ENCODE results near the gene EXOG.

The EXOG gene

DNA sequence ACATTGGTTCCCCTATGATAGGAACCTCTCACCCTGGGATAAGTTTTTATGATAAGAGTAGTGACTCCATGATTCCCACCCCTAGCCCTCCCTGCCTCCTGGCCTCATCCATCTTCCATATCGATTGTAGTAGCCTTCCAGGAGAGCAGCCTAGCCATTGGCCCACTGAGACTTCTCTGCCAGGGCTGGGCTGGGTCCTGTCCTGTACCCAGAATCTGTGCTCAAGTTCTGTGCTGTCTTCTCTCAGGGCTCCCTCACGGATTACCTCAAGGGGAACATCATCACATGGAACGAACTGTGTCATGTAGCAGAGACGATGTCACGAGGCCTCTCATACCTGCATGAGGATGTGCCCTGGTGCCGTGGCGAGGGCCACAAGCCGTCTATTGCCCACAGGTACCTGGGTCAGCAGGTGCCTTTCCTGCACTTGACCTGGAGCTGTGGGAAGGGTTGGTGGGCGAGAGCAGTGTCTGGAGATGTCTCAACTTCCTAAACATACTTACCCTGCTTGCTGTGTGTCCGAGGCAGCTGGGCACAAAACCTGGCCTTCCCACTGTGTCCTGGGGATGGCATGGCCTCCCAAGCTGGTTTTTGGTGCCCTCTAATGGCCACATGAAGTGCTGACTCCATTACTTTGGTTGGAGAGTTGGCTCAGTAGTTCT lies 16.6 kb upstream of the EXOG start:
- Histone ChIP-seq H3K4me2 (ENCODE audit: low read length) (no peak overlapping the region), H3K4me1 (ENCODE audit: control insufficient read depth, low read length) (no peaks in the 10 kb centered on the region), H3K9me2 (replicated peaks; ENCODE audit: control insufficient read depth, low read length) (no peaks in the 10 kb centered on the region), H3F3A (ENCODE audit: control insufficient read depth, insufficient read depth) (no peaks in the 10 kb centered on the region), H3K27ac (ENCODE audit: low read depth, low read length) (no peak overlapping the region), H3K9me3 (ENCODE audit: control insufficient read depth, insufficient read depth, low read length) (no peaks in the 10 kb centered on the region), H3K79me2 (ENCODE audit: control insufficient read depth, low read length) (peaks cover 8% of the 10 kb centered on the region), H4K20me1 (ENCODE audit: control insufficient read depth, insufficient read depth, low read depth, low read length) (no peaks in the 10 kb centered on the region), H3K4me3 (ENCODE audit: low read length) (no peak overlapping the region), H3K36me3 (ENCODE audit: control insufficient read depth, low read length) (peaks cover 34% of the 10 kb centered on the region), H3K27me3 (ENCODE audit: control insufficient read depth, low read length) (no peaks in the 10 kb centered on the region)
- TF ChIP-seq, protein P1, sequence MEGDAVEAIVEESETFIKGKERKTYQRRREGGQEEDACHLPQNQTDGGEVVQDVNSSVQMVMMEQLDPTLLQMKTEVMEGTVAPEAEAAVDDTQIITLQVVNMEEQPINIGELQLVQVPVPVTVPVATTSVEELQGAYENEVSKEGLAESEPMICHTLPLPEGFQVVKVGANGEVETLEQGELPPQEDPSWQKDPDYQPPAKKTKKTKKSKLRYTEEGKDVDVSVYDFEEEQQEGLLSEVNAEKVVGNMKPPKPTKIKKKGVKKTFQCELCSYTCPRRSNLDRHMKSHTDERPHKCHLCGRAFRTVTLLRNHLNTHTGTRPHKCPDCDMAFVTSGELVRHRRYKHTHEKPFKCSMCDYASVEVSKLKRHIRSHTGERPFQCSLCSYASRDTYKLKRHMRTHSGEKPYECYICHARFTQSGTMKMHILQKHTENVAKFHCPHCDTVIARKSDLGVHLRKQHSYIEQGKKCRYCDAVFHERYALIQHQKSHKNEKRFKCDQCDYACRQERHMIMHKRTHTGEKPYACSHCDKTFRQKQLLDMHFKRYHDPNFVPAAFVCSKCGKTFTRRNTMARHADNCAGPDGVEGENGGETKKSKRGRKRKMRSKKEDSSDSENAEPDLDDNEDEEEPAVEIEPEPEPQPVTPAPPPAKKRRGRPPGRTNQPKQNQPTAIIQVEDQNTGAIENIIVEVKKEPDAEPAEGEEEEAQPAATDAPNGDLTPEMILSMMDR (IDR thresholded peaks at IDR 0.05; ENCODE audit: low read depth, low read length, poor library complexity, severe bottlenecking) = peak; percentile 91
- no peak for TF ChIP-seq EZH2phosphoT487 (IDR thresholded peaks at IDR 0.05; ENCODE audit: borderline replicate concordance, low read length)

DNA sequence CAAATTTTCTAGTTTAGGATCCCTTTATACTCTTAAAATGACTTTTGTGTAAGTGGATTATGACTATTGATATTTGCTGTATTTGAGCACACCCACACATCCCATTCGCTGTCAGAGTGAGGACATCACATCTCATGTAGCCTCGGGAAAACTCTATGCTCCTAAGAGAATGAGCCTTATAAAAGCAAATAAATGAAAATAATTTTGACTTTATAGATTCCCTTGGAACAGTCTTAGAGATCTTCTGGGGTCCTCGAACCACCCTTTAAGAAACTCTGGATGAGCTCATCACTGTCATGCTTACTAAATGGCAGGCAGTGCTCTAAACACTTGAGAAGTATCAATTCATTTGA lies 16.1 kb upstream of the EXOG start:
- Histone ChIP-seq H3K9me3 (ENCODE audit: control insufficient read depth, insufficient read depth, low read length) (no peaks in the 10 kb centered on the region), H3F3A (ENCODE audit: control insufficient read depth, insufficient read depth) (no peaks in the 10 kb centered on the region), H3K27ac (ENCODE audit: low read depth, low read length) (no peak overlapping the region), H4K20me1 (ENCODE audit: control insufficient read depth, insufficient read depth, low read depth, low read length) (no peaks in the 10 kb centered on the region), H3K79me2 (ENCODE audit: control insufficient read depth, low read length) (peaks cover 7% of the 10 kb centered on the region; the same call in 1 of the 2 replicates), H3K4me2 (ENCODE audit: low read length) (no peak overlapping the region), H3K4me1 (ENCODE audit: control insufficient read depth, low read length) (no peaks in the 10 kb centered on the region), H3K27me3 (ENCODE audit: control insufficient read depth, low read length) (no peaks in the 10 kb centered on the region), H3K9me2 (replicated peaks; ENCODE audit: control insufficient read depth, low read length) (no peaks in the 10 kb centered on the region), H3K36me3 (ENCODE audit: control insufficient read depth, low read length) (peaks cover 34% of the 10 kb centered on the region), H3K4me3 (ENCODE audit: low read length) (no peak overlapping the region)
- TF ChIP-seq, protein P1 (IDR thresholded peaks at IDR 0.05; ENCODE audit: low read depth, low read length, poor library complexity, severe bottlenecking) = peak; percentile 19
- no peak for TF ChIP-seq EZH2phosphoT487 (IDR thresholded peaks at IDR 0.05; ENCODE audit: borderline replicate concordance, low read length)

DNA sequence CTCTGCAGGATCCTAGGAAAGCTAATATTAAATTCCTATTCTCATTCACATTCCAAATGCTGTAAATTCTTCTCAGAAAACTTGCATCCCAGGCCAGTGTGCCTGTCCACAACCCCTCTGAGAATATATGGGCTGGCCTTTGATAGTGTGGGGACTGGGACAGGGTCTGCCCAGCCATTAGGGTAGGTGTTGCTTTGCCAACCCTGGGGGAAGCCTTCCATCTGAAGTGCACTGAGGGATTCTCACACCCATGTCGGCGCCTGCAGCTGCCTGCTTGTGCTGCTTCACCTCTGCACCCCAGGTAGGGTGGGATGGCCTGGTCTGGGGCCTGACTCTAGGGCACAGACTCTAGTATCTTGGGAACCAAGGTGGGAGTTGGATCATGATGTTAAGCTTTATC lies 15.2 kb upstream of the EXOG start:
- Histone ChIP-seq H3K9me3 (ENCODE audit: control insufficient read depth, insufficient read depth, low read length) (no peaks in the 10 kb centered on the region), H3K27me3 (ENCODE audit: control insufficient read depth, low read length) (no peaks in the 10 kb centered on the region), H3K36me3 (ENCODE audit: control insufficient read depth, low read length) (peaks cover 34% of the 10 kb centered on the region), H3K9me2 (replicated peaks; ENCODE audit: control insufficient read depth, low read length) (no peaks in the 10 kb centered on the region), H3K4me2 (ENCODE audit: low read length) (no peak overlapping the region), H3K79me2 (ENCODE audit: control insufficient read depth, low read length) (peaks cover 3% of the 10 kb centered on the region; the same call in 1 of the 2 replicates), H3K4me3 (ENCODE audit: low read length) (no peak overlapping the region), H3F3A (ENCODE audit: control insufficient read depth, insufficient read depth) (no peaks in the 10 kb centered on the region), H3K4me1 (ENCODE audit: control insufficient read depth, low read length) (no peaks in the 10 kb centered on the region), H4K20me1 (ENCODE audit: control insufficient read depth, insufficient read depth, low read depth, low read length) (no peaks in the 10 kb centered on the region), H3K27ac (ENCODE audit: low read depth, low read length) (no peak overlapping the region)
- TF ChIP-seq, protein P1 (IDR thresholded peaks at IDR 0.05; ENCODE audit: low read depth, low read length, poor library complexity, severe bottlenecking) = no peak
- no peak for TF ChIP-seq EZH2phosphoT487 (IDR thresholded peaks at IDR 0.05; ENCODE audit: borderline replicate concordance, low read length)

Data from DOHH2 (cell line).